Measurements from ENCODE around the gene RPS6KA1.

Gene RPS6KA1

GRCh38 chr1:26616881-26617280 lies 87.3 kb downstream of the RPS6KA1 start:
- no peak overlapping the region for H3K27ac ChIP-seq
- no peak for TF ChIP-seq CTCF (conservative IDR thresholded peaks at IDR 0.05)

GRCh38 chr1:26618561-26618960 lies 89.0 kb downstream of the RPS6KA1 start:
- TF ChIP-seq CTCF (conservative IDR thresholded peaks at IDR 0.05) = no peak
- H3K27ac ChIP-seq = no peak overlapping the region
